Activated CD4-positive, alpha-beta T cell treated with anti-CD3 and anti-CD28 coated beads, Interleukin-2, Interleukin-6, amounts not matched to agents 100 ng/mL and 50 ng/mL, durations not matched to agents 16 hours and 8 hours (primary cell): Measurements from ENCODE around the gene SEC16B.

ENCODE experiments used
- DNase-seq: peaks from one replicate; pipeline ENCODE4 v3.0.0-alpha.2; 2020

SEC16B gene

GRCh38 chr1:177897998-177898654 lies 71.7 kb downstream of the SEC16B start:
- DNase-seq: no peak

GRCh38 chr1:177897281-177897997 lies 72.4 kb downstream of the SEC16B start:
- no peak for DNase-seq
